Activated T-helper 1 cell treated with Interleukin-2 at 50 U/mL for 16 hours (primary cell): ENCODE data around the gene TNPO3.

ENCODE experiments used
- DNase-seq: peaks from one replicate; pipeline ENCODE4 v3.0.0-alpha.2; 2020; ENCODE audit warnings: low read depth

TNPO3 gene

GRCh38 chr7:129054438-129055293, at the start of gene TNPO3:
Gene TNPO3, minus strand, starts transcription at chr7:129055111. Its CDS starts 341 bp downstream, at chr7:129054770.
- DNase-seq, result peak; percentile 82

- no peak for DNase-seq
Measured at GRCh38 chr7:129103561-129104324, 48.8 kb upstream of the TNPO3 start.

GRCh38 chr7:129101746-129102145, 46.8 kb upstream of the TNPO3 start:
- DNase-seq, result no peak

GRCh38 chr7:129100827-129101166, 45.9 kb upstream of the TNPO3 start:
- no peak for DNase-seq

GRCh38 chr7:129098409-129099084, 43.6 kb upstream of the TNPO3 start:
- no peak for DNase-seq

GRCh38 chr7:129095258-129095657, 40.3 kb upstream of the TNPO3 start:
- no peak for DNase-seq

GRCh38 chr7:129094501-129094900, 39.6 kb upstream of the TNPO3 start:
- DNase-seq, result no peak

- no peak for DNase-seq
Measured at GRCh38 chr7:129093867-129094456, 39.1 kb upstream of the TNPO3 start.

- DNase-seq, result peak; percentile 74
Measured at GRCh38 chr7:129091484-129092002, 36.6 kb upstream of the TNPO3 start.

- no peak for DNase-seq
Measured at GRCh38 chr7:129090300-129090907, 35.5 kb upstream of the TNPO3 start.

- no peak for DNase-seq
Measured at GRCh38 chr7:129089521-129090212, 34.8 kb upstream of the TNPO3 start.

GRCh38 chr7:129084801-129085551, 30.1 kb upstream of the TNPO3 start:
- DNase-seq, result no peak

- no peak for DNase-seq
Measured at GRCh38 chr7:129083525-129083924, 28.6 kb upstream of the TNPO3 start.

- DNase-seq, result no peak
Measured at GRCh38 chr7:129078455-129078854, 23.5 kb upstream of the TNPO3 start.

GRCh38 chr7:129076886-129077285, 22.0 kb upstream of the TNPO3 start:
- DNase-seq, result no peak

GRCh38 chr7:129074994-129075393, 20.1 kb upstream of the TNPO3 start:
- no peak for DNase-seq

GRCh38 chr7:129074361-129074871, 19.5 kb upstream of the TNPO3 start:
- no peak for DNase-seq

- no peak for DNase-seq
Measured at GRCh38 chr7:129073738-129074137, 18.8 kb upstream of the TNPO3 start.

- no peak for DNase-seq
Measured at GRCh38 chr7:129073204-129073603, 18.3 kb upstream of the TNPO3 start.

- DNase-seq, result no peak
Measured at GRCh38 chr7:129072479-129073011, 17.6 kb upstream of the TNPO3 start.
